Astrocyte of the cerebellum (primary cell): ENCODE measurements around the gene CSNK1E.

Experiments used
- DNase-seq: peaks from one replicate; pipeline ENCODE4 v3.0.0-alpha.2; 2011; ENCODE audit warnings: low read depth
- H3K4me3 ChIP-seq: 2 replicates; pipeline ENCODE4 v1.5.1; 2011; ENCODE audit warnings: mild to moderate bottlenecking, low read depth, low read length, moderate library complexity
- CTCF ChIP-seq: IDR thresholded peaks from 2 replicates; pipeline ENCODE4 v1.5.1; 2012; ENCODE audit warnings: low read length, low read depth, moderate library complexity, mild to moderate bottlenecking; ENCODE audit errors: missing control alignments
- in situ Hi-C: cut with HindIII; loops from 2 replicates; pipeline ENCODE4 v1.10.0; 2017; ENCODE audit warnings: low sequenced_read_pairs

Gene CSNK1E

GRCh38 chr22:38295863-38296262 is 21.4 kb downstream of the CSNK1E start:
- no peak for DNase-seq
- H3K4me3 ChIP-seq, result no peak overlapping the region
- no peak for TF ChIP-seq CTCF

GRCh38 chr22:38295339-38295738 is 21.9 kb downstream of the CSNK1E start:
- TF ChIP-seq CTCF, result no peak
- in situ Hi-C loops, result no loop called here
- no peak overlapping the region for H3K4me3 ChIP-seq

More at GRCh38 chr22:38295863-38296262, 21.4 kb downstream of the CSNK1E start:
- in situ Hi-C loops, result no loop called here

GRCh38 chr22:38294193-38294592 is 23.0 kb downstream of the CSNK1E start:
- no peak for DNase-seq
- in situ Hi-C loops, result no loop called here
- H3K4me3 ChIP-seq, result no peak overlapping the region
- no peak for TF ChIP-seq CTCF

More at GRCh38 chr22:38295339-38295738, 21.9 kb downstream of the CSNK1E start:
- no peak for DNase-seq

- in situ Hi-C loops, result no loop called here
- H3K4me3 ChIP-seq, result no peak overlapping the region
- no peak for TF ChIP-seq CTCF
- DNase-seq, result no peak
Measured at GRCh38 chr22:38292694-38293093, 24.5 kb downstream of the CSNK1E start.

- in situ Hi-C loops, result no loop called here
- no peak for DNase-seq
- TF ChIP-seq CTCF, result no peak
- H3K4me3 ChIP-seq, result no peak overlapping the region
Measured at GRCh38 chr22:38291201-38291777, 25.9 kb downstream of the CSNK1E start.

- in situ Hi-C loops, result no loop called here
- TF ChIP-seq CTCF, result no peak
Measured at GRCh38 chr22:38290347-38290746, 26.9 kb downstream of the CSNK1E start.

More at GRCh38 chr22:38290347-38290746, 26.9 kb downstream of the CSNK1E start:
- no peak for DNase-seq
- H3K4me3 ChIP-seq, result no peak overlapping the region
